ENCODE results near the gene ALKBH3.
A peak's percentile ranks its signal among the peaks of the same experiment; 100 is the strongest.

Gene ALKBH3

DNA sequence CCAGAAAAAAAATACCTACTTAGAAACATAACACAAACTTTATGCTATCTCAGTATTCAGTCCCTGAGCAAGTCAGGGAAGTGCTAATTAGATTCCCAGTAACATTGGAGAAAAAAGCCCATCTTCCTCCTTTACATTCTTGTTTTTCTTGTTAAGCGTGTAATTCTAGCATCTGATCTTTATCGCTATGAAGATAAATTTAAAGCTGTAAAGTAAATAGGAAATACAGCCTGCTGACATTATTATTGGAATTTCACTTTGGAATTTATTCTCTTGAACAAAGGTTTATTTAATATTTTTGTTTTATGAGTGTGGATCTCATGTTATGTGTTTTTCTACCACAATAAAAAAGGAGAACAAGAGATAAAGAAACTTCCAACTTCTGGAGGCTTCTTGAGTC is 13.9 kb downstream of the ALKBH3 start:
- no peak for DNase-seq (ENCODE audit: low spot score)

DNA sequence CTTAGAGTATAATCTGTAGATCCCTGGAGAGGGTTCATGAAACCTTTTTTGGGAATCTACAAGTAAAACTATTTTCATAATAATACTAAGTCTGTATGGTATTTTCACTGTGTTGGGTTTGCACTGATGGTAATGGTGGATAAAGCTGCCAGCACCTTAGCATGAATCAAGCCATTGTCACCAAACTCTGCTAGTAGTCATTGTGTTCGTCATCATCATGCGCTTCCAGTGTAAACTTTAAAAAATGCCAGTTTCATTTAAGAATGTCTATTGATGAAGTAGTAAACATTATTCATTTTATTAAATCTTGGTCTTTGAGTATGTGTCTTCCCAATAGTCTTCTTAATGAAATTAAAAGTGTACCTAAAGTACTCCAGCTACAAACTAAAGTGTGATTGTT is 15.0 kb downstream of the ALKBH3 start:
- DNase-seq (ENCODE audit: low spot score) = no peak

DNA sequence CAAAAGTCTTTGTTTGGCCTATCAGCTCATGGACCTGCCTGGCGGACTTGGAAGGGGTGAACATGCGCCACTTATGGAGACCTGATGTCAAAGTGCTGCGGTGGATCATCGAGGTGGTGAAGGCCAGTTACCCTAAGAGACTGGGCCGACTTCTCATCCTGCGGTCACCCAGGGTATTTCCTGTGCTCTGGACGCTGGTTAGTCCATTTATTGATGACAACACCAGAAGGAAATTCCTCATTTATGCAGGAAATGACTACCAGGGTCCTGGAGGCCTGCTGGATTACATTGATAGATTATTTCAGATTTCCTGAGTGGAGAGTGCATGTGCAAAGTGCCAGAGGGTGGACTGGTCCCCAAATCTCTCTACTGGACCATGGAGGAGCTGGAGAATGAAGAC is 17.9 kb downstream of the ALKBH3 start:
- no peak for DNase-seq (ENCODE audit: low spot score)

DNA sequence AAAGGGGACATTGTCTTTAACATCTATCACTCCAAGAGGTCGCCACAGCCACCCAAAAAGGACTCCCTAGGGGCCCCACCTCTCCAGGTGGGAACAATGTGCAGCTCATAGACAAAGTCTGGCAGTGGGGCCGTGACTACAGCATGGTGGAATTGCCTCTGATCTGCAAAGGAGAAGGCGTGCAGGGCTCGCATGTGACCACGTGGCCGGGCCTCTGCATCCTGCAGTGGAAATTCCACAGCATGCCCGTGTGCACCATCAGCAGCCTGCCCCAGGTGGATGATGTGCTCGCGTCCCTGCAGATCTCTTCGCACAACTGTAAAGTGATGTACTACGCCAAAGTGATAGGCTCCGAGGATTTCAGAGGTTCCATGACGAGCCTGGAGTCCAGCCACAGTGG is 18.5 kb downstream of the ALKBH3 start:
- no peak for DNase-seq (ENCODE audit: low spot score)

DNA sequence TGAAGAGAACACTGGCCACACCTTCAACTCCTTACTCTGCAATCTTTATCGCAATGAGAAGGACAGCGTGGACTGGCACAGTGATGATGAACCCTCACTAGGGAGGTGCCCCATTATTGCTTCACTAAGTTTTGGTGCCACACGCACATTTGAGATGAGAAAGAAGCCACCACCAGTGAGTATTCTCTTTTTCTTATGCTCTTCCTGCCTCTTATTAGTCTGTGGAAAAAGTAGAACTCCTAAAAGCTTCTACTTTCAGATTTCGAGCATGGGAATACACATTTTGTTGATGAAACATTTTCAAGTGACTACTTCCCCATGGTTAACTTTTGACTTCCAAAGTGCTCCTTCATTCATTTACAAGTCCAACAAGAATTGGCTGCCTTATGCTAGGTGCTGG is 20.9 kb downstream of the ALKBH3 start:
- no peak for DNase-seq (ENCODE audit: low spot score)

DNA sequence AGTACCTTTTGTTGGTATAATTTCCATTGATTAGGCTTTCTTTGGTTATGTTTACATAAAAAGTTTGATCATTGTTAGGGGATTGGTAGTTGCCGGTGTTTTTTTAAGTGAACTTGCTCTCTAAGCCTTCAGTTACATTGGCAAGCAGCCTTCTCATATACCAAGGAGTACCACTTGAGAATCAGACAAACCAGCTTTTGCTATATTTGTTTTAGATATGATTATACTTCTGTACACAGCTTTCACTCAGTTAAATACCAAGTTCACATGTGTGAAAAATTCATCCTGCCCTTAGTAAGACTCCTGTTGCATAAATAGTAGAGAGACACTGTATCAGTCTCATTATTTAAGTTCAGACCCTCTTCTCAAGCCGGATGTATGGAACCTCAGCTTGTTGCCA is 22.4 kb downstream of the ALKBH3 start:
- no peak for DNase-seq (ENCODE audit: low spot score)

DNA sequence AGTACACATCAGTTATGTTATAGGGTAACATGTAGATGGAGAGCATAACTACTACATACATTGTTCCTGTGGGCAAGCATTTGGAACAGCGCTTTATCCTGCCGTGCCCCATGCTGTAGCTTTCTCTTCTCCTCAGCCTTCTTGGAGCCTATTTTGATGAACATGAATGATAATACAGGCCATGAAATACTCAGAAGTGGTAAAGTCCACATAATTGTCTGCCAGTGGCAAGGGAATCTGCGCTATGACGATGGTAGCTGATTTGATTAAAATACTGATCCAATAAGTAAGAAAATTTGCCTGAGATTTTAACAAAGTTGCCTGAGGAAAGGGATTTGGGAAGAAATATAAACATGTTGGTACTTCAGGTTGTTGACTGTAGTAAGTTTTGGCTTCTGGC is 23.3 kb downstream of the ALKBH3 start:
- DNase-seq (ENCODE audit: low spot score) = no peak

DNA sequence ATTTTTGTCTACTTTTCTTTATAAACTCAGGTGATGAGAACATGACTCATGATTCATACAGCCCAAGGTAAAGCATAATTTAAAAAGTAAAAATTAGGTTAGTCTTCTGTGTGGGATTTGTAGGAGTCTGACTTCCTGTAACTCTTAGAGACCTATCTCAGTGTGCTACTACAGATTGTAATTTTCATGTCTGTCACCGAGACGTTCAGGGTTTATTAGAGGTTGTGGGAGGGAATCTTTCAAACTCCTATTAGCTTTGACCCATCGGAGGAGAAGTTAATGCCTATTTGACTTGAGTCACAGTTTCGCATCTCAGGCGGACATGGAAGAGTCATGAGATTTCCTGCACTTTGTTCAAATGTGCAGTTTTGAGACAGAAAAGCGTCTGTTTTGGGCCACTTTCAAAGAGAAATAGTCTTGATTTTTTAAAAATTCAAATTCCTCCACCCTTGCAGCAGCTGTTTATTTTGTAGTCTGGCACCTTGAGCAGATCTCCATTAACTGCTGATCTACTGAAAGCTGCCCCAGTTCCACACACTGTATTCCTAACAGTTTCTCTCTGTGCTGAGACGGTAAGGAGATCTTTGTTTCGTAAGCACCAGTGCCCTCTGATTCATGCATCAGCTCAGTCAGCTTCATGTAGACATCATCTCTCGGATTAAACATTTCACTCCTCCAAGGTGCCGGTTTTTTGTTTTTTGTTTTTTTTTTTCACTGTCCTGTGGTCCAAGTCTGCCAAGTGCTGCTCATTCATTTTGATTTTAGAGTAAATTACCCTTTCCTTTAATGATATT is 24.3 kb downstream of the ALKBH3 start:
- no peak for DNase-seq (ENCODE audit: low spot score)

DNA sequence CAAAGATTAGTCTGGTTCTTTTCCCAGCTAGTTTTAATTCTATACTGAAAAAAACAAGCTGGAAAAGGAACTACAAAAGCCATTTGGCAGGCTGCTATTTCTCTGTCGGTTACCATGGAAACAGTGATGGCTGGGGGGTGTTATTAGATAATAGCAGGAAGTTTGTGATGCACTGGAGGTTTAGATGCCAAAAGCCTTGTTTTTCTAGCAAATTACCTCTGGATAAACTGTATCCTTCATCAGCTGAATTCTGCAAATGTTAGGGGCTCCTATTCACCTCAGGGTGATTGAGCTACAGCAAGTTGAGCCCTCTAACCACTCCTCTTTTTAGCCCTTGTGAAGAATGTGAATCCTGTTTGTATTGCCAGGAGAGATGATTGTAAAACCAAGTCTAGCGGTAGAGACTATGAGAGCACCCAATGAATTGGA is 25.2 kb downstream of the ALKBH3 start:
- DNase-seq (ENCODE audit: low spot score) = peak; percentile 67

DNA sequence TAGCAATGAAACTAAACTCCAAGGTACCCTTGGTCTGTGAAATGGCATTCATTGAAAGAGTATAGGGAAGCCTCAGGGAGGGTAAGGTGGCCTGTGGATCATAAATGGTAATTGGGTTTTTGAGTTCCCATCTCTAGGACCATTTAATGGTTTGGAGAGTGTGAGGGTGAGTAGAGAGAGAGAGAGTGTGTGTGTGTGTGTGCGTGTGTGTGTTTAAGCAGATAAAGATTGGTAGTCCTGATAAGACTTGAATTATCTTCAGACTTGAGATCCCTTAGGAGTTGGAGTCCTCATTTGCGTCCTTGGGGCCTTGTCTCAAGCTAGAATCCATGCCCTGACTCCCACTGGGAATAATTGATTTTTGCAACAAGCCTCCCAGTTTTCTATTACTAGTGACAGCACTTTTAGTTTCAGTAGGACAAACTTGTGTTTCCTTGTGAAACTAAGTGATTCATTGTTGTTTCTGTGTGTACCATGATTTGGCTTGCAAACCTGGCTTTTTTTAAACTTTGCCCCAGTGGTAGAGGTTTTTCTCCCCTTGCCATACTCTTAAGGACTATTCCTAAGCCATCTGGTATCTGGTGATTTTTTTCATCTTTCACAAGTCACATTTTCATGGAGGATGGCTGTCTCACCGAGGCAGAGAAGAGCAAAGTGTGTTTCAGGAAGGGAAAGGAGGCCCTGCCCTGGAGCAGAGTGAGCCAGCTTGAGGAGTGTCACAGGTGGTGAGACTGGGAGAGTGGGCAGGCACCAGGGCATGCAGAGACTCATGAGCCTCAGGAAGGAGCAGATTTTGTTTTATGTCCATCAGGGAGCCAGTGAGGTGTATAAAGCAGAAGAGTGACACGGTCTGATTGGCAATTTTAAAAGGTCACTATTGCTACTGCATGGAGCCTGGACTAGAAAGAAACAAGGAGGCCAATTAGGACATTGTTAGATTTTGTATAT is 26.7 kb downstream of the ALKBH3 start:
- peak; percentile 63 for DNase-seq (ENCODE audit: low spot score)

DNA sequence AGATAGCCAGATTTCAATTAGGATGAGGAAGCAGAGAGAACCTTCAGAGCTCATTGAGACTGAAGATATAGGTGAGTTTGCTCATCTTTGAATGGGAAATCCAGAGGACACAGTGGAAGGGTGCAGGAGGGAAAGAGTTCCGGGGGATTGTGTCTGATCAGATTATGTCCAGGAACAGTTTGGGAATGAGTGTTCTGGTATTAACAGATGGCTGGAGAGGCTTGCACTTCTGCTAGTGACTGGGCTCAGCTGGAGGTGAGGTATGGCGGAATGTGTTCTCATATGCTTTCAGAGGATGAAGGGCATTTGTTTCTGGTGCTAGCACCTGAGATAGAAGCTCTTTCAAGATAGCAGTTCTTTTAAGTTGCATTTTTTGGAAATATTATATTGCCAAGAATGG is 27.6 kb downstream of the ALKBH3 start:
- DNase-seq (ENCODE audit: low spot score) = peak; percentile 84

DNA sequence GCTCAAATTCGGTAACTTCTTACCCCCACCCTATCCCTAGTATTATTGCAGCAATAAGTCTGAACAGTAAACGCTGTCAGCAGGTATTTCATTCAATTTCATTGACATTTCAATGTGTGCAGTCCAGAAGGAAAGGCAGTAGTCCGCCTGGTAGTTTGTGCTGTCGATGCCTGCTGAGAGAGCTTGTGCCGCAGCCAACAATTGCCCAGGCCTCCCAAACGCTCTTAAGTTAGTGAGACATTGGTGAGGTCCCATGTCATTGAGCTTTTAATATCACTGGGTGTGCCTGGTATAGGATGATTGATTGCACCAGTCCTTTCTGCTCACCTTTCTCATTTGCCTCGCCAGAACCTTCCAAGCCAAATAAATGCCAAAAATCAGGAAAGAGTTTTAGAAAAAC is 28.1 kb downstream of the ALKBH3 start:
- peak; percentile 65 for DNase-seq (ENCODE audit: low spot score)

DNA sequence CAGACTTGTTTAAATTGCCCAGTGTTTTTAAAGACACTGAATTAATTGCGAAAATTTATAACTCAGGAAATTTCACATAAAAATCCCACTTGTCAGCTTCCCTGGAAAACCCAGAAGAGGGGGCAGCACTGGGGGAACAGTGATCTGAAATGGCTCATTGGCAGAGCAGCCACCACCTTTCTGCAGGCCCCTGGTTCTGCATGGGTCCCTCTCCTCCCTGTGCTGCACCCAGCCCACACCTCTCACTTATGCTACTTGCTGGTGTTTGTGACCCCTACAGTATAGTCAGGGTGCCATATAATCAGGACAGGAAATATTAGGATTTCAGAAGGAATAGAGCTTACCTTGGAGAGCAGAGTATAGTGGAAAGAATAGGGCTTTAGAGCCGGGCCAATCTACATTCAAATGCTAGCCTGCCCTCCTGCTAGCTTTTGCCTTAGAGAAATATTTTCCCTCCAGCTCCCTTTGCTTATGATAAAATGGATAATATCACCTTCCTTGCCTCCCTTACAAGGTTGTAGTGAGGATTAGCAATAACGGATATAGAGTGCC is 33.3 kb downstream of the ALKBH3 start:
- no peak for DNase-seq (ENCODE audit: low spot score)

DNA sequence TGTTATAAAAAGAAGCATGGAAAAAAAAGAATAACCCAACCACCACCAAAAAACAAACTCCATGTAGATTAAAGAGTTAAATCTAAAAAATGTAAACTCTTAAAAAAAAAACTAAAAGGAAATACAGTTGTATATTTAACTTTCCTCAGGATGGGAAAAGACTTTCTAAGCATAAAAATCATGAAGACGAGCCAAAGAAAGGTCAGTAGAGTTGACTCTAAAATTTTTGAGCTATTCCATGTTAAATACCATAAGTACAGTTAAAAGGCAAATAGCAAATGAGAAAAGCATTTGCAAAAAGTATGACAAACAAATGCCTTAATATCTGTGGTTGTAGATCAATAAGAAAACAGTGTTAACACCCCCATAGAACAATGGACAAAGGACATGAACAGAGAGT is 33.8 kb downstream of the ALKBH3 start:
- DNase-seq (ENCODE audit: low spot score) = no peak

DNA sequence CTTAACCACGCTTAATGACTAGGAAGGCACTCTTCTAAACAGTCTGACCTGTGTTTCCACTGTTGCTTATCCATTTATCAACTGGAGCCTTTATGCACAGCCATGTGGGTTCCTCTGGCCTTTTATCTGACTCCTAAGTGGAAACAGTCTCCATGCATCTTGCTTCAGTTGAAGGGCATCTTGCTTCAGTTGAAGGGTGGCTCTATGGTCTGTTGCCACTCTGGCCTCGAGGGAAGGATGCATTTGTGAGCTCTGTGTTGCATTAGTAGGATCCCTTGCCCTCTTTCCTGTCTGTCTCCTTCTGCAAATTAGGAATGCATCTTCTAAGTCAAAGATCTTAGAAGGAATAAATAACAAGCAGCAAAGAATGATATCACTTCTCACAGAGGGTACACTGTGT is 36.0 kb downstream of the ALKBH3 start:
- DNase-seq (ENCODE audit: low spot score) = no peak

DNA sequence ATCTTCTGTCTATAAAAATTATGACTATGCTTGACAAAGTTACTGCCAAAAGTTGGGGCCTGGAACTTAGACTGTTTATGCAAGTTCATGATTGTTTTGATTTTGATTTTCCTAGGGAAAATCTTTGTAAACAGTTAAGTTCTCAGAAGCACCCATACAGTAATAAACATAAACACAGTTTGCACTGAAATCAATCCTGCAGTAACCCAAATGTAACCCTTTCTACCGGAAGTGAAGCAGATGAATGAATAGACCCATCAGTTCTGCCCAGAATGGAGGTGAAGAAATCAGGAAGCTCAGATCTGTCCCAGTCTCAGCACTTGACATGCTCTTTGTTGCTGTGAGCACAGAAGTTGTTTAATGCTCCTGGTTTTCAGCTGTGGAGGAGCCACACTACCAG is 37.2 kb downstream of the ALKBH3 start:
- DNase-seq (ENCODE audit: low spot score) = no peak

DNA sequence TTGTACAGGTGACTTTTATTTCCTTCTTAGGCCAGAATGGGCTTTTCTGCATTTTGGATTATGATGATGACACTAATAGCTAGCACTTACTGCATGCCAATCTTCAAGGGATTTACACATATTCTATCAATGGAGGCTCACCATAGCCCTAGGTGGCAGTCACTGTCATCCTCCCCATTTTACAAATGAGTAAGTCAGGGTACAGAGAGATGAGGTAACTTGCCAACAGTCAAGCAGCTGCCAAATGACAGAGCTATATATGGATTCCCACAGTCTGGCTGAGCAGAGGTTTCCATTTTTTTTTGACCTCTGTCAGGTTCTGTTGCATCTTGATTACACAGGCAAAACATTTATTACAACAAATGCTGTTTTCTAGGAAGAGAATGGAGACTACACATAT is 38.0 kb downstream of the ALKBH3 start:
- DNase-seq (ENCODE audit: low spot score) = no peak

DNA sequence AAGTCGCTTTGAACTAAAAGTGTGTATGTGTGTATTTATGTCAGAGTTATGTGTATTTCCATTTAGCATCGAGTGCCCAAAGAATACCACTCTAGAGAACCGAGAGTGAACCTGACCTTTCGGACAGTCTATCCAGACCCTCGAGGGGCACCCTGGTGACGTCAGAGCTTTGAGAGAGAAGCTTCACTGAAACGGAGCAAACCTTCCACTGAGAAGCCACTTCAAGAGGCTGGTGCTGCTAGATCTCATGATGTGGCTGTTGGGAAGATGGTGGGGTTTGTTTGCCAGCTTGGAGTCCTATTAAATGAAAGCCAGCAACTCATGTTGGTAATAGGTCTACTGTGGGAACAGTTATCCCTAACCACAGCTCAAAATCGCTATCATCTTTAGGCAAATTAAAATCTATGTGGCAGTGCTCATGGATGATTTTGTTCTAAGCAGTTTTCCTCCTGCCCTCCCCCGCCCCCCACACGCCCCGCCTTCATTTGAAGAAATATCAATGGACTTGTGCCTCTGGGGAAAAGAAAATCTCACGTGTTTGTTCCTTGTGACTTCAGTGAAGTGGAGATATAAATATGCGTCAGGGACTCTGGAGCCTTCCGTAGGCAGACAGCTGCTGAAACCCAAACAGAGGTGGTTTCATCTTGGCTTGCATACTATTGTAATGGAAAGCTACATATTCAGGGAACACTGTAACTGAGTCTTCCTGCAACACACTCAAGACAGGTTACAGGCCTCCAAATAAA is 39.4 kb downstream of the ALKBH3 start:
- DNase-seq (ENCODE audit: low spot score) = no peak

DNA sequence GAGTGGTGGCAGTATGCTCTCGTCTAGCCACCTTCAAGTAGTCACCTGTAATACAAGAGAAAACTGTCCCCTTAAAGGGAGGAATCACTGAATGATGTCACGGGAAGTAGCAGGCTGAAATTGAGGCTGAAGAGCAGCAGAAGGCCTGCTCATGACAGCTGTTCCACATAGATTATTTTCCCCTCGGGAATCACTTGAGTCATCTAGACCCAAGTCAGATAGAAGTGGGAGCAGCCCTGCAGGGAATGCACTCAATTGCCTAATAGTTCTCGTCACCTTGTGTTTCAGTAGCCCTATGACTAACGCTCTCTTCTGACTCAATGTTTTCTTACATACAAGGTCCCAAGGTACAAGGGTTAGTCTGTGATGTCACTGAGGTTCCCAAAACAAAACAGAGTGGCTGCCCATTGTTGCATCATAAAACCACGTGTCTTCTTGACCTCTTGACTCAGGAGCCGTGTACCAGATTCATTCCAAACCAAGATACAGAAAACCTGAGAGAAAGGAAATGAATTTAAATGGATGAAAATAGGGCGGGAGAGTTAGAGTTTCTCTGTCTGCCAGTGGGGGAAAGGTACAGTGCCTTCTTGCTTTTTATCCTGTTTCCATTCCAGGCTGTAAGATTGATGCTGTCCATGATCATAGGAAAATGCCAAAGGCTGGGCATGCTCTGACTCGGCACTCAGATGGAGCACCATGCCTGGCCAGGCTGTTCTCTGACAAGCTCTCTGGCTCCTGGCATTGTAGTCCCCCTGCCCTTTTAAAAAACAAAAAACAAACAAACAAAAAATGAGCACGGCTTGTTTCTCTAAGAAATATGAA is 40.2 kb downstream of the ALKBH3 start:
- DNase-seq (ENCODE audit: low spot score) = no peak

DNA sequence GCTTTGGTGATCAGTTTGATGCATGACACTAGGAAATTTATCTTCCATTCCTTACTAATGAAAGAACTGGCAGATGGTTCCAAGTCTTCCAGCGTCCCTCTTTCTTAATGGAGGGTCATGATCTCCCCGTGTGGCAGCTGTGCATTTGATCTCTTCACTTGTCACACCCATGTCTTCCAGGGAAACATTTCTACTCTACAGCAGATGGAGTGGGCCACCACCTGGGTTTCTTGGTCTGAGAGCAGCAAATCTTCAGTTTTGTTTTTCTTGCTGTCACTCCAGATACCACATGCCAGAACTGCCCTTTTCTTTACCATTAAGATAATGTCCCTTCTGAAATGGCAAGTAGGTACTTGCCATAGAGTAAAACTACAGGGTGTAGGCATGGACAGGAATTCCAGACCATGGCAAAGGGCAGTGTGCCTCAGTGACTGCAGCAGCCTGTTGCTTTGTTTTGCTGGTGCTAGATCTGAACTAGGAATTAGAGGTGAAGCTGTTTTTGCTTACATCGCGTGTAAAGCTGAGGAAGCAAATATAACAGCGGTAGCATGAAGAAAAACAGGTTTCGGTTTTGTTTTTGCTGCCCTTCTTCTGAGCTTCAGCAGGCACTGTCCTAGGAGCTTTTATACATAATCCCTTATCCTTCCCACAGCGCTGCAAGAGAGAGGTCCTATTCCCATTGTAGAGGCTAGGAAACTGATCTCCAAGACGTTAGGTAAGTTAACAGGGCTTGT is 41.1 kb downstream of the ALKBH3 start:
- DNase-seq (ENCODE audit: low spot score) = no peak

DNA sequence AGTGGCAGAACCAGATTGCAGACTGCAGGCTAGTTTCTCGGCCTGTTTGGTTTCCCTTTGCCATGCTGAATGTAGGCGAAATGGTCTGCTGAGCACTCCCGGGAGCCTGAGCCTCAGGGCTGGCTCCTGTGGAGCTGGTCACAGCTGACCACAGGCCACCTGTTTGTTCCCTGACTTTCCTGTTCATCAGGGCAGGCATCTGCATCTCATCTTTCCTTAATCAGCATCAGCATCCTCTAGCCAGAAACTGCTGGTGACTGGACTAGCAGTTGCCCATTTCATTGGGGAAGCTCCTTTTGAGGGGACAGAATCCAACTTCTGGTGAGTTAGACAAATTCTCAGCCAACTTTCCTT is 41.6 kb downstream of the ALKBH3 start:
- DNase-seq (ENCODE audit: low spot score) = no peak

Data from cerebellar cortex (tissue), 1 donor.